Activated naive CD4-positive, alpha-beta T cell treated with anti-CD3 and anti-CD28 coated beads, Interleukin-2, amount 50 U/mL, for 72 hours (primary cell): ENCODE results near the gene MUCL3. TPM values are rescaled to one million over a fixed set of nuclear protein-coding genes. Genes with fewer than 3 reads are reported as not detected.
A peak's percentile ranks its signal among the peaks of the same experiment; 100 is the strongest.
"Not testable (repeated sequence)": the region's sequence is repeated elsewhere in the genome, so short reads cannot be mapped to it uniquely, and the experiment has no call there.

Experiments
- ATAC-seq, 2 donors: fragments of 150-1000 bp; cut with Tn5 transposase; 2 replicates each; pipeline ENCODE4 v1.10.0; 2021; ENCODE audit warnings: mild to moderate bottlenecking in 2 of 2, moderate library complexity in 2 of 2
- DNase-seq, 2 donors: peaks; one replicate each; pipeline ENCODE4 v3.0.0; 2021 to 2022; ENCODE audit warnings: low spot score in 2 of 2
- H3K27ac Mint-ChIP-seq, 2 donors: one replicate each; pipeline ENCODE4 v1.8.0; 2022; ENCODE audit warnings: mild to moderate bottlenecking in 2 of 2, mixed read lengths in 2 of 2
- H3K36me3 Mint-ChIP-seq, 2 donors: one replicate each; pipeline ENCODE4 v1.8.0; 2022; ENCODE audit warnings: mixed read lengths in 2 of 2
- H3K9me3 Mint-ChIP-seq, 2 donors: one replicate each; pipeline ENCODE4 v1.8.0; 2022; ENCODE audit warnings: mixed read lengths in 2 of 2
- total RNA-seq, 2 donors: library from RNA; stranded (reverse); gene quantifications; one replicate each; pipeline ENCODE4 v1.2.3, GENCODE V29; 2022

Gene MUCL3, protein sequence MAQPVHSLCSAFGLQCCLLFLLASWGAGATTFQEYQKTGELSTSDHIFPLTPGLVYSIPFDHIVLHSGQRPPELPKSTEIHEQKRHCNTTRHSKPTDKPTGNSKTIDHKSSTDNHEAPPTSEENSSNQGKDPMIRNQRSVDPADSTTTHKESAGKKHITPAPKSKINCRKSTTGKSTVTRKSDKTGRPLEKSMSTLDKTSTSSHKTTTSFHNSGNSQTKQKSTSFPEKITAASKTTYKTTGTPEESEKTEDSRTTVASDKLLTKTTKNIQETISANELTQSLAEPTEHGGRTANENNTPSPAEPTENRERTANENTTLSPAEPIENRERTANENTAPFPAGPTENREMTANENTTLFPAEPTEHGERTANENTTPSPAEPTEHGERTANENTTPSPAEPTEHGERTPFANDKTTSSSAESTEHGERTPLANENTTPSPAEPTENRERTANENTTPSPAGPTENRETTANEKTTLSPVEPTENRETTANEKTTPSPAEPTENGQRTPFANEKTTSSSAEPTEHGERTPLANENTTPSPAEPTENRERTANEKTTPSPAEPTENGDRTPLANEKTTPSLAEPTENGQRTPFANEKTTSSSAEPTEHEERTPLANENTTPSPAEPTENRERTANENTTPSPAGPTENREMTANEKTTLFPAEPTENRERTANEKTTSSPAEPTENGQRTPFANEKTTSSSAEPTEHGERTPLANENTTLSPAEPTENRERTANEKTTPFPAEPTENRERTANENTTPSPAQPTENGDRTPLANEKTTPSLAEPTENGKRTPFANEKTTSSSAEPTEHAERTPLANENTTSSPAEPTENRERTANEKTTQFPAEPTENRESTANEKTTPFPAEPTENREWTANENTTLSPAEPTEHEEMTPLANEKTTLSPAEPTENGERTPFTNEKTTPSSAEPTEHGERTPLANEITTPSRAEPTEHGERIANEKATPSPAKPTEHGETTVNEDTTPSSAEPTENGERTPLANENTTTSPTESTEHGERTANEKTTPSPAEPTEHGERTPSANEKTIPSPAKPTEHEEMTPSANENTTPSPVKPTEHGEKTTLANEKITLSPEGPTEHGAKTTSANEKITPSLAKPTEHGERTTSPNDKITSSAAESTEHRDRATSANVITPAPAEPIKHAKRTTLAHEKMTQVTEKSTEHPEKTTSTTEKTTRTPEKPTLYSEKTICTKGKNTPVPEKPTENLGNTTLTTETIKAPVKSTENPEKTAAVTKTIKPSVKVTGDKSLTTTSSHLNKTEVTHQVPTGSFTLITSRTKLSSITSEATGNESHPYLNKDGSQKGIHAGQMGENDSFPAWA (N-terminal part only)
- total RNA-seq = not detected

GRCh38 chr6:30940361-30940986 is at the start of gene MUCL3:
Gene MUCL3, plus strand, starts transcription at chr6:30940973. Its CDS starts 27 bp downstream, at chr6:30941000.
- H3K9me3 Mint-ChIP-seq = no peaks in the 10 kb centered on the region
- no peaks in the 10 kb centered on the region for H3K36me3 Mint-ChIP-seq
- DNase-seq (no peak), ATAC-seq (no peak)
- H3K27ac Mint-ChIP-seq = no peak within 1 kb of the TSS

GRCh38 chr6:30891450-30891723 is 49.4 kb upstream of the MUCL3 start:
- H3K36me3 Mint-ChIP-seq = no peaks in the 10 kb centered on the region
- DNase-seq = no peak
- ATAC-seq = no peak
- H3K27ac Mint-ChIP-seq = no peak overlapping the region
- no peaks in the 10 kb centered on the region for H3K9me3 Mint-ChIP-seq

GRCh38 chr6:30891816-30892538 is 48.8 kb upstream of the MUCL3 start:
- Mint-ChIP-seq H3K36me3 (no peaks in the 10 kb centered on the region), H3K27ac (peak overlapping the region in 1 of 2 donors; percentile 80), H3K9me3 (no peaks in the 10 kb centered on the region)
- ATAC-seq = no peak
- DNase-seq = no peak

DNA sequence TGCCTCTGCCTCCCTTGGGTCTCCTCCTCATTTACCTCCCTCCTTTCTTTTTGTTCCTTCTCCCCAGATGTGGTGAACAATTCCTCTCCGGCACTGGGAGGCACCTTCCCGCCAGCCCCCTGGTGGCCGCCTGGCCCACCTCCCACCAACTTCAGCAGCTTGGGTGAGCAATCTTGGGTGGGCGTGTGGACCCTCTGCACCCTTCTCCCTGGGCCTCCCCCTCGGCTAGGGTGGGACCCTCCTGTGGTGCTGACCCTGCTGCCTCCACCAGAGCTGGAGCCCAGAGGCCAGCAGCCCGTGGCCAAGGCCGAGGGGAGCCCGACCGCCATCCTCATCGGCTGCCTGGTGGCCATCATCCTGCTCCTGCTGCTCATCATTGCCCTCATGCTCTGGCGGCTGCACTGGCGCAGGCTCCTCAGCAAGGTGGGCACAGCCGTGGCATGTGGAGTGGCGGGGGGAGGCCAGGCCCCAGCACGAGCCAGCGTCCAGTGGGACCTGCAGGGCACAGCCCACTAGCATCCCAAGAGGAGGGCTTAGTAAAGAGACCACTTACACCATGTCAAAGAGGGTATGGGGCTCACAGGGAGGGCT is 47.7 kb upstream of the MUCL3 start:
- H3K9me3 Mint-ChIP-seq = no peaks in the 10 kb centered on the region
- DNase-seq (no peak), ATAC-seq (no peak)
- H3K27ac Mint-ChIP-seq = no peak overlapping the region
- no peaks in the 10 kb centered on the region for H3K36me3 Mint-ChIP-seq

- no peaks in the 10 kb centered on the region for H3K36me3 Mint-ChIP-seq
- no peak overlapping the region for H3K27ac Mint-ChIP-seq
- no peaks in the 10 kb centered on the region for H3K9me3 Mint-ChIP-seq
- DNase-seq (no peak), ATAC-seq (no peak)
Measured at GRCh38 chr6:30893666-30894065, 47.1 kb upstream of the MUCL3 start.

DNA sequence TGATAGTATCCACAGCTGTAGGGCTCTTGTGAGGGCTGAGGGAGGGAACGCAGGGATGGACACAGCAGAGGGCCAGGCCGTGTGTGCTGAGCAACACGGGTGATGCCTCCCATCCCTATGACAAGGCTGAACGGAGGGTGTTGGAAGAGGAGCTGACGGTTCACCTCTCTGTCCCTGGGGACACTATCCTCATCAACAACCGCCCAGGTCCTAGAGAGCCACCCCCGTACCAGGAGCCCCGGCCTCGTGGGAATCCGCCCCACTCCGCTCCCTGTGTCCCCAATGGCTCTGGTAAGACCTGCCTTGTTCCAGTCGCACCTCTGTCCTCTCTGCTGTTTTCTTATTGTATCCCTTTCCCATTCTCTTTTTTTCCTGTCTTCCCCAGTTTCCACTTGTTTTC is 46.4 kb upstream of the MUCL3 start:
- Mint-ChIP-seq H3K36me3 (no peaks in the 10 kb centered on the region), H3K9me3 (no peaks in the 10 kb centered on the region), H3K27ac (no peak overlapping the region)
- no peak for DNase-seq
- ATAC-seq = no peak

GRCh38 chr6:30894935-30895334 is 45.8 kb upstream of the MUCL3 start:
- Mint-ChIP-seq H3K27ac (no peak overlapping the region), H3K36me3 (no peaks in the 10 kb centered on the region), H3K9me3 (no peaks in the 10 kb centered on the region)
- DNase-seq (no peak), ATAC-seq (no peak)

DNA sequence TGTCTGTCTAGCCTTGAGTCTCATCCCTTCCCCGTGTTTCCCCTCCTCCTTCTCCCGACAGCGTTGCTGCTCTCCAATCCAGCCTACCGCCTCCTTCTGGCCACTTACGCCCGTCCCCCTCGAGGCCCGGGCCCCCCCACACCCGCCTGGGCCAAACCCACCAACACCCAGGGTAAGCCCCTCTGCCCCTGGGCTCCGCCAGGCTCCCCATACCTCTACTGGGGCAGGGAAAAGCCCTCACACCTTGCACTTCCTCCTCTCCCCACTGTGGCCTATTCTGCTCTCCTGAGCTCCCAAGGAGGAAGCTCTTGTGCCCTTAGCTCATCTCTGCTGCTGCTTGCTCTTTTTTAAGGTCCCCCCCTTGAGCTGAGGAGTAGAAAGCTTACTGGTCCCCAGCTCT is 45.4 kb upstream of the MUCL3 start:
- DNase-seq (no peak), ATAC-seq (no peak)
- Mint-ChIP-seq H3K9me3 (no peaks in the 10 kb centered on the region), H3K27ac (no peak overlapping the region), H3K36me3 (no peaks in the 10 kb centered on the region)

- H3K9me3 Mint-ChIP-seq = no peaks in the 10 kb centered on the region
Measured at GRCh38 chr6:30896541-30896940, 44.2 kb upstream of the MUCL3 start.

GRCh38 chr6:30897882-30898281 is 42.9 kb upstream of the MUCL3 start:
- no peak overlapping the region for H3K27ac Mint-ChIP-seq
- ATAC-seq = no peak
- DNase-seq = no peak
- no peaks in the 10 kb centered on the region for H3K36me3 Mint-ChIP-seq
- no peaks in the 10 kb centered on the region for H3K9me3 Mint-ChIP-seq

More at GRCh38 chr6:30896541-30896940, 44.2 kb upstream of the MUCL3 start:
- DNase-seq (no peak), ATAC-seq (no peak)
- Mint-ChIP-seq H3K36me3 (no peaks in the 10 kb centered on the region), H3K27ac (no peak overlapping the region)

- peak overlapping the region in 1 of 2 donors; percentile 70 for H3K27ac Mint-ChIP-seq
- ATAC-seq (no peak), DNase-seq (no peak)
- no peaks in the 10 kb centered on the region for H3K9me3 Mint-ChIP-seq
- no peaks in the 10 kb centered on the region for H3K36me3 Mint-ChIP-seq
Measured at GRCh38 chr6:30898750-30899360, 41.9 kb upstream of the MUCL3 start.

GRCh38 chr6:30900863-30901417 is 39.8 kb upstream of the MUCL3 start:
- Mint-ChIP-seq H3K27ac (no peak overlapping the region), H3K9me3 (no peaks in the 10 kb centered on the region), H3K36me3 (no peaks in the 10 kb centered on the region)
- DNase-seq = no peak
- ATAC-seq = peak in 1 of 2 donors; percentile 43

GRCh38 chr6:30901436-30901835 is 39.3 kb upstream of the MUCL3 start:
- ATAC-seq (no peak), DNase-seq (no peak)
- Mint-ChIP-seq H3K27ac (no peak overlapping the region), H3K36me3 (no peaks in the 10 kb centered on the region), H3K9me3 (no peaks in the 10 kb centered on the region)

- not testable (repeated sequence) for ATAC-seq, H3K36me3 Mint-ChIP-seq, DNase-seq, H3K9me3 Mint-ChIP-seq, H3K27ac Mint-ChIP-seq
Measured at GRCh38 chr6:30902196-30902595, 38.6 kb upstream of the MUCL3 start.

DNA sequence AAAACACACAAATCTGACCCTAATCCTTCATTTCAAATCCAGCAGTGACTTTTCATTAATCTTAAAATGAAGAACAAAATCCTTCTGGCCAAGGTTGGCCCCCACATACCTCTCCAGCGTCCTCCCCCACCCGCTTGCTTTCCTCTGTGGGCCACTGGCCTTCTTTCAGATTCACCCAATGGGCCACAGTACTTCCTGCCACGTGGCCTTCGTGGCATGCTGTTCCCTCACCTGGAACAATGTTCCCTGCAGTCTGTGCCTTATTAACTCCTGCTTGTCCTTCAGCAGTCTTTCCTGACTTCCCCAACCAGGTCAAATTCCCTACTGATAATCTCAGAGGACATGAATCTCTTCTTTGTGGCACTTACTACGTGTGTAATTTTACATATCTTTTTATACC is 38.1 kb upstream of the MUCL3 start:
- ATAC-seq (no peak), DNase-seq (no peak)
- H3K36me3 Mint-ChIP-seq = peaks cover 0 to 1% of the 10 kb centered on the region in 2 donors
- H3K9me3 Mint-ChIP-seq = no peaks in the 10 kb centered on the region
- no peak overlapping the region for H3K27ac Mint-ChIP-seq
